Measurements from ENCODE around the gene DNAAF5.
A peak's percentile ranks its signal among the peaks of the same experiment; 100 is the strongest.
"Not testable (repeated sequence)": the region's sequence is repeated elsewhere in the genome, so short reads cannot be mapped to it uniquely, and the experiment has no call there.

Gene DNAAF5

DNA sequence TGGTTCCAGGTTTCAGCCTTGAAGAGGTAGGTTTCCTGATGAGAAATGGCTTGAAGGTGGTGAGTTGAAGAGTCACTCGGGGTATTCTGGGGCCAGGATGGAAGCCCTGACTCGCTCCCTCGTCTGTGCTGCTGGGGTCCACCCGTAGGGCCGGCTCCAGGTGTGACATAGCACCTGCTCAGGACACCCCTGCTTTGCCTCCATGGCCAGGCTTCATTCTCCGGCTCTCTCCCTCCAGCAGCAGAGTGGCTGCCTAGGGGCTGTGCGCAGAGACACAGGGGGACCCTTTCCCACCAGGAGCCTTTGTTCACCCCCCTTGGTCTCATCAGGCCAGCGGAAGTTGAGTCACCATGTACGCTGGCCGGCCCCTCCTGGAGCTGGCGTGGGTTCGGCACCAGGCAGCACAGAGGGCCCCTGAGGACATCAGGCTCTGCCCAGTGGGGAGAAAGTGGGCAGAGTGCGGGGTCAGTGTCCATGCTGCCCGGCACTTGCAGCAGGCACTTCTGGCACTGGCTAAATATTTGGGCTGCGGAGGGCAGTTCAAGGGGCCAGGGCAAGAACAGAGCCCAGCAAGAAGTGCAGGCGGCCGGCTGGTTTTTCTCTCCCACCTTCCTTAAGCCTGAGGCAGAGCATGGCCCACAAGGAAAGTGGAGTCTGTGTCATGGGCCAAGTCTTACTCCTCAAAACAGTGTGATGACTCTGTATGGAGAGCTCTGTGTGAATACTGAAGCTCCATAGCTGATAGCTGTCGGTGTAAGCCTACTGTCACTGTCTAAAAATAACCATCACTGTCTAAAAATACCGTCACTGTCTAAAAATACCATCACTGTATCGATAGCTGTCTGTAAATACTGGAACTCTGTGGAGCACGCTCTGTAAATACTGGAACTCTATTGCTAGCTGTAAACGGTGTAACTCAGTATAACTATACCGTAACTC, 4.3 kb downstream of the DNAAF5 start:
- no peak for FAIRE-seq

DNA sequence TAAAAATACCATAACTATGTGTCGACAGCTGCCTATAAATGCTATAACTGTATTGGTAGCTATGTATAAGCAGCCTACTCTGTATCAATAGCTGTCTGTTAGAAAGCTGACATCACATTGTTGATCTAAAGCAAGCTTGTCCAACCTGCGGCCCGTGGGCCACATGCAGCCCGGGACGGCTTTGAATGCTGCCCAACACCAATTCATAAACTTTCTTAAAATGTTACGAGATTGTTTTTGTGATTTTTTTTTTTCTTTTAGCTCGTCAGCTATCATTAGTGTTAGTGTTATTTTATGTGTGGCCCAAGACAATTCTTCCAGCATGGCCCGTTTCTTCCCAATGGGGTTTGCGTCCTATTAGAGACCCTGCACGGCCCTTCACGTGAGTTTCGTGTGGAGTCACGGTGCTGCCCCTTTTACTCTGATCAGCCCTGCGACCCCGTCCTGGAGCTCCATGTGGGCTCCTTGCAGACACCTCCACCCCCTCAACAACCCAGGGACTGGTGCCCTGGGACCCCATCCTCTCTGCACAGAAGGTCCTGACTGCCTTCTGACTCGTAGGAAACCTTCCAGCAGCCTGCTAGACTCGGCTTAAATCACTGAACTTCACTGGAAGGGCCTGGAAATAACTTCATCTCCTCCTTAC, 5.1 kb downstream of the DNAAF5 start:
- FAIRE-seq: no peak

DNA sequence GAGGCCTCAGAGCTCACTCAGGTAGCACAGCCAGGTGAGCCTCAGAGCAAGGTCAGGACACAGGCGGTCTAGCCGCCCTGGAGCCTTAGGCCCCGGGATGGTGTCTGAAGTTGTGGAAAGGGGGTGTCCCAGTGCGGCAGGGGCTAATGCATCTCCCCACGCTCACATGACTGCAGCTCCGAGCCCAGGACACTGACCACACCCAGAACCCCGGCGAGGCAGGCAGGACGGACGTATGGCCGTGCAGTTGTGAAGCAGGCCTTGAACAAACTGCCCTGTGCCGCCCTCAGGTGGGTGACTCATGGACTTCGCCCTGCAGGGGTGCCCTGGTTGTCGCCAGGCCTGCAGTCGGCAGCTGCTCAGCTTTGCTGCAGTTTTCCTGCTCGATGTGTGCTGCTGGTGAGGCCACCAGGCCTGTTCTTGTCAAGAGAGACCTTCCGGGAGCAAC, 5.6 kb downstream of the DNAAF5 start:
- FAIRE-seq: peak; percentile 21

DNA sequence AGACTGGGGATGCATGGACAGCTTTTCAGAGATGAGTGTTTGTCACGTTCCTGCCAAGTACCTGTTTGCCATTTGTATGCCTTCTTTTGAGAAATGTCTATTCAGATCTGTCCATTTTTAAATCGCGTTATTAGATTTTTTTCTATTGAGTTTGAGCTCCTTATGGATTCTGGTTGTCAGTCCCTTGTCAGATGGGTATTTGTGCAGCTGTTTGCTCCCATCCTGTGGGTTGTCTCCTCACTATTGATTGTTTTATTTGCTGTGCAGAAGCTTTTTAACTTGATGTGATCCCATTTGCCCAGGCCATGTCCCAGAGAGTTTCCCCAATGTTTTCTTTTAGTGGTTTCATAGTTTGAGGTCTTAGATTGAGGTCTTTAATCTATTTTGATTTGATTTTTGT, 6.1 kb downstream of the DNAAF5 start:
- peak; percentile 41 for FAIRE-seq

DNA sequence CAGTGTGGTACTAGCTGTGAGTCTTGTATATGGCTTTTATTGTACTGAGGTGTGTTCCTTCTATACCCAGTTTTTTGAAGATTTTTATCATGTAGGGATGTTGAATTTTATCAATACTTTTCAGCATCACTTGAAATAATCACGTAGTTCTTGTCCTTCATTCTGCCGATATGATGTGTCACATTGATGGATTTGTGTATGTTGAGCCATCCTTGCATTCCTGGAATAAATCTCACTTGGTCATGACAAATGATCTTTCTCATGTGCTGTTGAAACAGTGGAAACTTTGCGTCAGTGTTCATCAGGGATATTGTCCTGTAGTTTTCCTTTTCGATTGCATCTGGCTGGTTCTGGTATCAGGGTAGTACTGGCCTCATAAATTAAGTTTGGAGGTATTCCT, 7.7 kb downstream of the DNAAF5 start:
- no peak for FAIRE-seq

DNA sequence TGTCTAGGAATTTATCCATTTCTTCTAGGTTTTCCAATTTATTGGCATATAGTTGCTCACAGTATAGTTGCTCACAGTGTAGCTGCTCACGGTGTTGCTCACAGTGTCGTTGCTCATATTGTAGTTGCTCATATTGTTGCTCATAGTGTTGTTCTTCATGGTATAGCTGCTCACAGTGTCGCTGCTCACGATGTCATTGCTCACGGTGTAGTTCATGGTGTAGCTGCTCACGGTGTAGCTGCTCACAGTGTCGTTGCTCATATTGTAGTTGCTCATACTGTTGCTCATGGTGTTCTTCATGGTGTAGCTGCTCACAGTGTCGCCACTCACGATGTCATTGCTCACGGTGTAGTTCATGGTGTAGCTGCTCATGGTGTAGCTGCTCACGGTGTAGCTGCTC, 8.3 kb downstream of the DNAAF5 start:
- FAIRE-seq: no peak

DNA sequence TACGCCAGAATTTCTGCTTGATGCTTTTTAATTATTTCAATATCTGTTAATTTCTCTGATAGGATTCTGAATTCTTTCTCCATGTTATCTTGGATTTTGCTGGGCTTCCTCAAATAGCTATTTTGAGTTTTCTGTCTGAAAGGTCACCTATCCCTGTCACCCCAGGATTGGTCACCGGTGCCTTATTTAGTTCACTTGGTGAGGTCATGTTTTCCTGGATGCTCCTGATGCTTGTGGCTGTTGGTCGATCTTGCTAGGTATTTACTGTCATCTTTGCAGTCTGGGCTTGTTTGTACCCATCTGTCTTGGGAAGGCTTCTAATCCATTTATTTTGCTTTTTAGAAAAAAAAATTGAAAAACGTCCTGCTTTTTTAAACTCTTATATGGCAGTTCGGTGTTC, 11.7 kb downstream of the DNAAF5 start:
- FAIRE-seq: no peak

DNA sequence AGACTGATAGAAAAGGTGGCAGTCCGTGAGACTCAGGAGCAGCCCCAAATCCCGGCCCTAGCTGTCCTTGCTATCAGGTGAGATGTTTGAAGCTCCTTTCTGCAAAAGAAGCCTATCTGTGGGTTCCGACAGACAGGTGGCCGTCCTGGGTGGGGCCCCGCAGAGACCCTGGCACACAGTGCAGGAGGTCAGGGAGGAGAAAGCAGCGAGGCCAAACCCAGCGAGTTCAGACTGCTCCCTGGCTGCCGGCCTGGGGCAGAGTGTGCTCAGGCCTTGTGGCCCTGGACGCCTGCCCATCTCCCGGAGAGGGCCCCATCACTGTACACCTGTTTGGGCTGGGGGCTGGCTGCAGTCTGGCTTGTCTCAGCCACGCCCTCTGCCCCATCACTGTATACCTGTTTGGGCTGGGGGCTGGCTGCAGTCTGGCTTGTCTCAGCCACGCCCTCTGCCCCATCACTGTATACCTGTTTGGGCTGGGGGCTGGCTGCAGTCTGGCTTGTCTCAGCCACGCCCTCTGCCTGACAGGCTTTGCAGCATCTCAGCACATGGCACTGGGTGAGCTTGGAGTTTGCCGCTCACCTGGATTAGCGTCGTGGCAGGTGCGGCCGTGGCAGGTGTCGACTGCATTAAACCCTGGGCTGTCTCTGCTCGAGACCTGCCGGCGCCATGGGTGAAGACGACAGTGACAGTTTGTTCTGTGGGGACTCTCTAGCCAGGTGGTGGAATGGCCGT, 12.4 kb downstream of the DNAAF5 start:
- no peak for FAIRE-seq

DNA sequence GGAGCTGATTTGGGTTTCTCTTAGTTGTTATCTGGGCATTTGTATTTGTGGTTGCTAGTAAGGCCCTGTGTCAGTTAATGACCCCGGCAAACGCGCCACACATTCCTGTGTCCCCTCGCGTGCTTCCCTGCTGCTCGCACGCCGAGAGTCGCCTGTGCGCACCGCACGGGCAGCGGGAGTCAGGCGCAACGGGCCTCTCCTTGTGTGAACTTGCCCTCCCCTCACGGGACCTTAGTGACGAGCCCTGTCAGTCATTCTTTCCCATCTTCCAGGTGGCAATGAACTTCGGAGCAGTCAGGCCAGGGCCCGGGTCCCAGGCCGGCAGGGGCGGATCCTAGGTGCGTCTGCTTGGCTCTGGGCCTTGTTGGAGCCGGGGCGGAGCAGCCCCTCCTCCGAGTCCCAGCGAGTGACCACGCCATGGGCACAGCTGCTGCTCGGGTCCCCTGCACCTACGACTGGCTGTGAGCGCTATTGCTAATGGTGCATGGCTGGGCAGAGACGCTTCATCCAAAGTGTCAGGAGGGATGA, 13.0 kb downstream of the DNAAF5 start:
- FAIRE-seq: no peak

DNA sequence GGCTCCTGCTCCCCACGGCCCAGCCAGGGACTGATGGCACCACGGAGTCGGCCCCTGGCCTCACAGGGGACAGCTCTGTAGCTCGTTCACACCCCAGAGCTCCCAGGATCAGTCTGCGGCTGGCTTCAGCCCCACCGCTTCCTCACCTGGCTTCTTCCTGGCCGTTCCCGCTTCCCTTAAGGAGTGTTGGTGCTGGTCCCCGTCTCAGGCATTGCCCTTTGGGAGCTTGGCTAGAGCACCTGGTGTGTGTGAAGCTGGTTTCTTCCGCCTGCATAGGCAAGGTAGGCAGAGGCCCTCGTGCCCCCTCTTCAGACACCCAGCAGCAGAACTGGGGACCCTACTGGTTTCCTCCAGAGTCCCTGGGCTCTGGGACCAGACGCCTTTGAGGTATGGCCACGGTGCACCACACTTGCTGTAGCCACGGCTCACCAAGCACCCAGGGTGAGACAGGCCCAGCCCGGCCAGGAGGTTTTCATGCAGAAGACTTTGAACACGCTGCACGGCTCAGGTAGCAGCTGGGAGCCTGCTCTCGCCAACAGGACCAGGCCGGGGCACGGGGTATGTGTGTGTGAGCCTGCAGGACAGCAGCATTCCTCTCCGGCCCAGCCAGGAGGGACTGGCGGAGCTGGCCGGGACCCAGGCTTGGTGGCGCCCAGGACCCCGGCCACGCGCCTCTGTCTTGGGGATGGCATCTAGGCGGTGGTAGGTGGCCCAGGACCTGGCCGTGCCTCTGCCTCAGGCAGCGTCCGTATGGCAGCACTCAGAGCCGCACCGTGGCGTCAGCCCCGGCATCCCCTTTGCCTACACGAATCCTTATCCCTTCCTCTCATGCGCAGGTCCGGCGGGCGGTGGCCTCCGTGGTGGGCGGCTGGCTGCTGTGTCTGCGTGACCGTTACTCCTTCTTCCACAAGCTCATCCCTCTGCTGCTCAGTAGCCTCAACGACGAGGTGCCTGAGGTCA, 13.8 kb downstream of the DNAAF5 start:
- FAIRE-seq: no peak

DNA sequence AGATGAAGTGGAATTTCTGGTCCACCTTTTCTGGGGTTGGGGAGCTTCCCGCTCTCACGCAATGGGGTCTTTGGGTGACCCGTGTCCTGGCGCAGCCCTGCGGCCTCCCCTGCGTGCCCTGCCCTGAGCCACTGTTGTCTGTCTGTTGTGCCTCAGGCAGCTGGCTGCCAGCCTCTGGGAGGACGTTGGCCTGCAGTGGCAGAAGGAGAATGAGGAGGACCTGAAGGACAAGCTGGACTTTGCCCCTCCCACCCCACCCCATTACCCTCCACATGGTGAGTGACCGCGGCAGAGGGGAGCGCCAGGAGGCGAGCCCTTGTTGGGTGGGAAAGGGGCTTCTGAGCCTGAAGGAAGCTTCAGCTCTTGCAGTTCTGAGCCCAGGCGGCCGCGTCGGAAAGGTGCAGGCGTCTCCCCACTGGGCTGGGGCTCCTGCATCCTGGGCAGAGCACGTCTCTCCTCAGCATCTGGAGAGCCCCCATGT, 14.7 kb downstream of the DNAAF5 start:
- no peak for FAIRE-seq

DNA sequence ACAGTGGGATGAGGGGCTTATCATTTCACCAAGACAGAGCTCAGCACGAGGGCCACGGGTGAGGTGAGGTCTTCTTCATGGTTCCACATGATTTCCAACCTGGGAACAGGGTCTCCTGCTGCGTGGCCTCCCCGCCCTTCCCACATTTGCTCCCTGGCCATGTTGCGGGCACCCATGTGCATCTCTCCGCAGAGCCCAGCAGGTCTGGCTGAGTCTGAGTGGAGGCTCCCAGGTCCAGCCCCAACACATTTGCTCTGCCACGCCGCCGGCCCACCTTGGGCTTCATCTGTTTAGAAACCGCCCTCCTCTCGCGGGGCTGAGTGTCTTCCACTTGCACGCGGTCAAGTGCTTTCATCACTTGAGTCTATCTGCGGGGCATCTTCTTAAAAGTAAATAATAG, 15.4 kb downstream of the DNAAF5 start:
- no peak for FAIRE-seq

DNA sequence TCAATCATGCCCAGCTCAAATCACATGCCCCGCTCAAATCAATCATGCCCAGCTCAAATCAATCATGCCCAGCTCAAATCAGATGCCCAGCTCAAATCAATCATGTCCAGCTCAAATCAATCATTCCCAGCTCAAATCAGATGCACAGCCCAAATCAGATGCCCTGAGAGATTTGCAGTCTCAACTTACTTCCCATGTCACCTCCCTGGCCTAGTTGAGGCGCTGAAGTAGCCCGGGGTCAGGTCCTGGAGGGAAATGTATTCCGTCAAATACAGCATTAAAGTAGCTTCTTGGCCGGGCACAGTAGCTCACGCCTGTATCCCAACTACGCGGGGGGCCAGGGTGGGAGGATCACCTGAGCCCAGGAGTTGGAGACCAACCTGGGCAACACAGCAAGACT, 16.3 kb downstream of the DNAAF5 start:
- no peak for FAIRE-seq

DNA sequence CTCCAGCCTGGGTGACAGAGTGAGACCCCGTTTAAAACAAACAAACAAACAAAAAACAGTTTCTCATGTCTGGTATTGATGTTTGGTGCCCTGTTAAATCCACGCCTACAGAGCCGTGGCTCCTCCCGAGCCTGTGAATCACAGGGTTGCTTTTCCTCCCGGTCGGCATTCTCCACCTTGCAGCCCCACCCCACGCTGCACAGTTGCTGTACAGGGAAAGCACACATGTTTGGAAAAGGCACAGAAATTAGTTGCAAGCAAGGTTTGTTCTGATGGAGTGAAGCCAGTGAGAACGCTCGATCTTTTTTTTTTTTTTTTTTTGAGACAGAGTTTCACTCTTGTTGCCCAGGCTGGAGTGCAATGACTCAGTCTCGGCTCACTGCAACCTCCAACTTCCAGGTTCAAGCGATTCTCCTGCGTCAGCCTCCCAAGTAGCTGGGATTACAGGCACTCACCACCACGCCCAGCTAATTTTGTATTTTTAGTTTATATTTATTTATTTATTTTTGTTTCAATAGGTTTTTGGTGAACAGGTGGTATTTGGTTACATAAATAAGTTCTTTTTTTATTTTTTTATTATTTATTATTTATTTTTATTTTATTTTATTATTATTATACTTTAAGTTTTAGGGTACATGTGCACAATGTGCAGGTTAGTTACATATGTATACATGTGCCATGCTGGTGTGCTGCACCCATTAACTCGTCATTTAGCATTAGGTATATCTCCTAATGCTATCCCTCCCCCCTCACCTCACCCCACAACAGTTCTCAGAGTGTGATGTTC, 17.0 kb downstream of the DNAAF5 start:
- FAIRE-seq: not testable (repeated sequence)

DNA sequence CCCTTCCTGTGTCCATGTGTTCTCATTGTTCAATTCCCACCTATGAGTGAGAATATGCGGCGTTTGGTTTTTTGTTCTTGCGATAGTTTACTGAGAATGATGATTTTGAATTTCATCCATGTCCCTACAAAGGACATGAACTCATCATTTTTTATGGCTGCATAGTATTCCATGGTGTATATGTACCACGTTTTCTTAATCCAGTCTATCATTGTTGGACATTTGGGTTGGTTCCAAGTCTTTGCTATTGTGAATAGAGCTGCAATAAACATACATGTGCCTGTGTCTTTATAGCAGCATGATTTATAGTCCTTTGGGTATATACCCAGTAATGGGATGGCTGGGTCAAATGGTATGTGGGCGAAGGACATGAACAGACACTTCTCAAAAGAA, 17.6 kb downstream of the DNAAF5 start:
- FAIRE-seq: not testable (repeated sequence)

DNA sequence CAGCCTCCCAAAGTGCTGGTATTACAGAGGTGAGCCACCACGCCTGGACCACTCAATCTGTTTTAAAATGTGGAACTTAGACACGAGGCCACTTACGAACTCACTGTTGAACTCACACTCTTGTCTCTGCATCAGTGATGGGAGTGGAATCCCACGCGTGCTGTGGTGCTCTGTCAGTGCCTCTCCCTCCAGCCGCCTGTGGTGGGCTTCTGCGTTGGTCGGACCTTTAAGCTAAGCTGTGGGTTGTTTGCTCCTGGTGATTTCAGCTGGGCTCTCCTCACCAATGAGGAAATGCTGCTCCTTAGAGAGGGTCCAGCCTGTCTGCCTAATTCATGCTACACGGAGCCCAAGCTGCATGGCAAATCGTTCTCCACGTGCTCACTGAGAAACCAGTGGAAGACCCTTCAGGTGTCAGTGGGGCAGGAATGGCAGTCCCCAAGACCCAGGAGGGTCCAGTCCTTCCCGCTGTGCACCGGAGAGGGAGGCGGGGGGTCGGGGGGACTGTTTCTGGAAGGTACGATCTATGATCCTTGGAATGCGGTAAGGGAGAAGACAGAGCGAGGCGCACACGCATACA, 18.4 kb downstream of the DNAAF5 start:
- FAIRE-seq: no peak

DNA sequence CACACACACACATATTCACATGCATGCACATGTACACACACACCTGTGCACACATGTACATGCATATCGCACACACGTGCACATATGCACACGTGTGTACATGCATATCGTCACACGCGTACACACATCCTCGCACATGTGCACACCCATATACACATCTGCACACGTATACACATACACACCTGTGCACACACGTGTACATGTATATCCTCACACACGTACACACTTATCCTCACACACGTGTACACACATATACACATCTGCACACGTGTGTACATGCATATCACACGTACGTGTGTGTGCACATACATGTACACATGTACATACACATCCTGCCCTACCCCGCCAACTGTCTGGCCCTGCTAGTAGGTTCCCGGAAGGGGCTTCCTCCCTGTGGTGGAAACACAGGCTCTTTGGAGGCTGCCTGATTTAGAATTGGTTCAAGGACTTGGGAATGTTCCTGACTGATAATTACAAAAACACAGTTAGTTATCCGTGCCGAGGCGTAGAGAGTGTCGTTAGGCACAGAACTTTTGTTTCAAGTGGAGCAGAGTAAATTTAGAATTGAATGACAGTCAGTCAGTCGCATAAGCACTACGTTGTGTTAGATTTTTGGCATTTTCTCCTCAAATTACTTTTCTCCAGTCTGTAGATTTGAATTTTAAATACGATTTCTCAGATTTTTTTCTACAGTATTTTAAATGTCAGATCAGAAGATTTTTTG, 19.1 kb downstream of the DNAAF5 start:
- FAIRE-seq: no peak

DNA sequence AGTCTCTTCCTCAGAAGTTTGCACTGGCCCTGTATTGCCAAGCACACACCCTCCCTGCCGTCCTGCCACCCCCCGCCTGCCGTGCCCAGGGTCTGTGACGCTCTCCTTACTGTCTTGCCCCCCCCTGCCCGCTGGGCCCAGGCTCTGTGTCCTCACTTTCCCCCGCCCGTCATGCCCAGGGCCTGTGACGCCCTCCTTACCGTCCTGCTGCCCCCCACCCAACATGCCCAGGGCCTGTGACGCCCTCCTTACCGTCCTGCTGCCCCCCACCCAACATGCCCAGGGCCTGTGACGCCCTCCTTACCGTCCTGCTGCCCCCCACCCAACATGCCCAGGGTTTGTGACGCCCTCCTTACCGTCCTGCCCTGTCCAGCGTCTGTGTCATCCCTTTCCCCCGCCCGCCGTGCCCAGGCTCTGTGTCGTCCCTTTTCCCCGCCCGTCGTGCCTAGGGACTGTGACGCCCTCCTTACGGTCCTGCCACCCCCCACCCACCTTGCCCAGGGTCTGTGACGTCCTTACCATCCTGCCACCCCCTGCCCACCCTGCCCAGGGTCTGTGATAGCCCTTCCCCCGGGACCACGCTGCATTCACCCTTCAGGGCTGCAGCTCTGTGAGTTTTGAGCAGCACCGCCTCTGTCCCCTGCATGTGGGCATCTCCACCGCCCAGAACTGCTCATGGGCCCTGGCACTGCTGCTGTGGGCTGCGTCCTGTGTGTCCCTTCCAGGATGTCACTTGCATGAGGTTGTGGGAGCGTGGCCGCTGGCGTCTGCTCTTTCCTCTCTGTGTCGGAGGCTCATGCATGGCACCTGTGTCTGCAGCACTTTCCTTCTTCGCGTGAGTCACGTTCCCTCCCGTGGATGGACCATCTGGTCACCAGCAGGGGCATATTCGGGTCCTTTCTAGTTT, 19.9 kb downstream of the DNAAF5 start:
- FAIRE-seq: no peak

DNA sequence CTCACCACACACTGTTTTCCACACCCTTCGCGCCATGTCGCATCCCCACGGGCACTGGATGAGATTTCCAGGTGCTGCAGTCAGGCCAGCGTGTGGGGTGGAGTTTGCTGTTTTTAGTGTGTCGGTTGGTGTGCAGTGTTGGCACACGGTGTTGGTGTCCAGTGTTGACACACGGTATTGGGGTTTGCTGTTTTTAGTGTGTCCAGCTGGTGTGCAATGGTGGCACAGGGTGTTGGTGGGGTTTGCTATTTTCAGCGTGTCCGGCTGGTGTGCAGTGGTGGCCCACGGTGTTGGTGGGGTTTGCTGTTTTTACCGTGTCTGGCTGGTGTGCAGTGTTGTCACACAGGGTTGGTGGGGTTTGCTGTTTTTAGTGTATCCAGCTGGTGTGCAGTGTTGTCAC, 20.7 kb downstream of the DNAAF5 start:
- no peak for FAIRE-seq
